Activated CD8-positive, alpha-beta T cell treated with anti-CD3 and anti-CD28 coated beads, Interleukin-2, amount 10 ng/mL, durations not matched to agents 7 days and 5 days (primary cell): ENCODE data around the gene GJA10. TPM values are rescaled to one million over a fixed set of nuclear protein-coding genes. Genes with fewer than 3 reads are reported as not detected.
"Not testable (repeated sequence)": the region's sequence is repeated elsewhere in the genome, so short reads cannot be mapped to it uniquely, and the experiment has no call there.

Experiments used
- ATAC-seq: fragments of 150-1000 bp; cut with Tn5 transposase; one replicate; pipeline ENCODE4 v1.10.0; 2021; ENCODE audit warnings: moderate library complexity
- CTCF ChIA-PET: fragments of 350-600 bp; sonication (Branson Sonifier 250); formaldehyde crosslinking; loops from one replicate; lab custom pipeline; 2021; ENCODE audit warnings: antibody characterized with exemption; lab: Charles Lee
- POLR2A ChIA-PET: fragments of 350-600 bp; sonication (Branson Sonifier 250); formaldehyde crosslinking; loops from one replicate; lab custom pipeline; 2021; ENCODE audit warnings: antibody characterized with exemption; lab: Charles Lee
- DNase-seq: peaks from one replicate; pipeline ENCODE4 v3.0.0-alpha.2; 2020
- H3K27ac Mint-ChIP-seq: one replicate; pipeline ENCODE4 v1.8.0; 2021; ENCODE audit warnings: mild to moderate bottlenecking, mixed read lengths
- H3K27me3 Mint-ChIP-seq: one replicate; pipeline ENCODE4 v1.8.0; 2021; ENCODE audit warnings: low read depth, mixed read lengths
- H3K36me3 Mint-ChIP-seq: one replicate; pipeline ENCODE4 v1.8.0; 2021; ENCODE audit warnings: low read depth, mixed read lengths
- H3K4me1 Mint-ChIP-seq: one replicate; pipeline ENCODE4 v1.8.0; 2021; ENCODE audit warnings: low read depth, mixed read lengths
- H3K4me3 Mint-ChIP-seq: one replicate; pipeline ENCODE4 v1.8.0; 2021; ENCODE audit warnings: mild to moderate bottlenecking, mixed read lengths
- H3K9me3 Mint-ChIP-seq: one replicate; pipeline ENCODE4 v1.8.0; 2022; ENCODE audit warnings: mixed read lengths; ENCODE audit not compliant: insufficient read depth
- total RNA-seq, 2 experiments: library from RNA; stranded (reverse); gene quantifications; one replicate each; pipeline ENCODE4 v1.2.3, GENCODE V29; 2021

Gene GJA10
- not detected for total RNA-seq

GRCh38 chr6:89894169-89894568 lies at the start of gene GJA10:
Gene GJA10, plus strand, starts transcription at chr6:89894469. Its CDS starts 0 bp downstream, at chr6:89894469.
- no peak for ATAC-seq
- Mint-ChIP-seq H3K4me3 (no peak within 1 kb of the TSS), H3K27ac (no peak within 1 kb of the TSS), H3K36me3 (no peaks in the 10 kb centered on the region), H3K9me3 (no peaks in the 10 kb centered on the region), H3K4me1 (peaks cover 2% of the 10 kb centered on the region), H3K27me3 (peaks cover 44% of the 10 kb centered on the region)
- POLR2A ChIA-PET: no interaction called here
- no peak for DNase-seq
- CTCF ChIA-PET: no interaction called here

DNA sequence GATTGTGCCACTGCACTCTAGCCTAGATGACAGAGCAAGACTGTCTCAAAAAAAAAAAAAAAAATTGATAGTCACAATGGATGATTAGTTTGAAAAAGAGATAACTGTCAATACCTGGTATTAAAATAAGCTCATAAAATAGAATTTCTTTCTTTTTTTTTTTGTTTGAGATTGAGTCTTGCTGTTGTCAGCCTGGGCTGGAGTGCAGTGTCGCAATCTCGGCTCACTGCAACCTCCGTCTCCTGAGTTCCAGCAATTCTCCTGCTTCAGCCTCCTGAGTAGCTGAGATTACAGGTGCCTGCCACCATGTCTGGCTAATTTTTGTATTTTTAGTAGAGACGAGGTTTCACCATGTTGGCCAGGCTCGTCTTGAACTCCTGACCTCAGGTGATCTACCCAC lies 46.8 kb upstream of the GJA10 start:
- H3K4me3 Mint-ChIP-seq, DNase-seq, CTCF ChIA-PET, H3K27ac Mint-ChIP-seq, H3K27me3 Mint-ChIP-seq, H3K9me3 Mint-ChIP-seq, ATAC-seq: not testable (repeated sequence)
- peaks cover 43% of the 10 kb centered on the region for H3K36me3 Mint-ChIP-seq
- peaks cover 12% of the 10 kb centered on the region for H3K4me1 Mint-ChIP-seq
- POLR2A ChIA-PET: interaction anchor here (0.6 kb wide), 1 partner anchor 100 kb away, joined by 3 read pairs; no protein-coding TSS in a partner anchor

- Mint-ChIP-seq H3K36me3 (peaks cover 63% of the 10 kb centered on the region), H3K27me3 (no peaks in the 10 kb centered on the region), H3K4me3 (no peak overlapping the region), H3K27ac (no peak overlapping the region), H3K9me3 (no peaks in the 10 kb centered on the region), H3K4me1 (peaks cover 7% of the 10 kb centered on the region)
- no peak for DNase-seq
- ATAC-seq: no peak
- ChIA-PET CTCF (no interaction called here), POLR2A (interaction anchor here (0.7 kb wide), 1 partner anchor 31 kb away, joined by 3 read pairs; no protein-coding TSS in a partner anchor)
Measured at GRCh38 chr6:89853068-89853467, 41.2 kb upstream of the GJA10 start.

DNA sequence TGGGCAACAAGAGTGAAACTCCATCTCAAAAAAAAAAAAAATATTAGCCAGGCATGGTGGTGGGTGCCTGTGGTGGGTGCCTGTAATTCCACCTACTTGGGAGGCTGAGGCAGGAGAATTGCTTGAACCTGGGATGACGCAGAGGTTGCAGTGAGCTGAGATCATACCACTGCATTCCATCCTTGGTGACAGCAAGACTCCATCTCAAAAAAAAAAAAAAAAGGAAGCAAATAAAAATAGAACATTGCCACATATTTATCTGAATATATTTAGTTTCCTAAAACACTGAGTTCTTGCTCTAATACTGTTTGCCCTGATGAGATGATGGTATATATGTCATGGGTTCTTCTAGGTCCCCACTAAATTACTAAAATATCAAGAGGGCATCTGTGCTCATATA lies 36.2 kb upstream of the GJA10 start:
- Mint-ChIP-seq H3K4me1 (peaks cover 15% of the 10 kb centered on the region), H3K4me3 (no peak overlapping the region), H3K27ac (no peak overlapping the region), H3K36me3 (peaks cover 67% of the 10 kb centered on the region), H3K9me3 (no peaks in the 10 kb centered on the region), H3K27me3 (no peaks in the 10 kb centered on the region)
- ATAC-seq (no peak), DNase-seq (no peak)
- POLR2A ChIA-PET: interaction anchor here (0.7 kb wide), 1 partner anchor 116 kb away, joined by 3 read pairs; no protein-coding TSS in a partner anchor
- CTCF ChIA-PET: no interaction called here

DNA sequence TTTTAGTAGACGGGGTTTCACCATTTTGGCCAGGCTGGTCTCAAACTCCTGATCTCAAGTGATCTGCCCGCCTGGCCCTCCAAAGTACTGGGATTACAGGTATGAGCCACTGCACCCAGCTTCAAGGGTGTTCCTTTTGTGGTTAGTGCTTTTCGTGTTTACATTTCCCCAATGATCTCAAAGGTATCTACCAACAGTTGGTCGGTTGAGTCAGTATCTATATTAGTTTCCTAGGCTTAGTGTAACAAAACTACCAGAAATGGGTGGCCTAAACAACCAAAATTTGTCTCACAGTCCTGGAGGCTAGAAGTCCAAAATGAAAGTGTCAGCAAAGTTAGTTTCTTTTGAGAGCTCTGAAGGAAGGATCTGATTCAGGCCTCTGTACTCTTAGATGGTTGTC lies 34.5 kb upstream of the GJA10 start:
- no peak for DNase-seq
- ChIA-PET CTCF (no interaction called here), POLR2A (interaction anchor here (0.8 to 1.9 kb wide), 2 partner anchors 10 to 31 kb away, joined by 3 to 6 read pairs; no protein-coding TSS in a partner anchor)
- H3K27ac Mint-ChIP-seq: peak overlapping the region; percentile 72
- H3K27me3 Mint-ChIP-seq: no peaks in the 10 kb centered on the region
- H3K4me1 Mint-ChIP-seq: peaks cover 15% of the 10 kb centered on the region
- H3K9me3 Mint-ChIP-seq: no peaks in the 10 kb centered on the region
- H3K4me3 Mint-ChIP-seq: no peak overlapping the region
- H3K36me3 Mint-ChIP-seq: peaks cover 70% of the 10 kb centered on the region
- ATAC-seq: peak; percentile 57

- no peak overlapping the region for H3K4me3 Mint-ChIP-seq
- POLR2A ChIA-PET: no interaction called here
- CTCF ChIA-PET: no interaction called here
- H3K27ac Mint-ChIP-seq: no peak overlapping the region
- peaks cover 77% of the 10 kb centered on the region for H3K36me3 Mint-ChIP-seq
- DNase-seq: no peak
- peaks cover 15% of the 10 kb centered on the region for H3K4me1 Mint-ChIP-seq
- no peaks in the 10 kb centered on the region for H3K27me3 Mint-ChIP-seq
- no peaks in the 10 kb centered on the region for H3K9me3 Mint-ChIP-seq
- no peak for ATAC-seq
Measured at GRCh38 chr6:89862273-89862672, 32.0 kb upstream of the GJA10 start.

- Mint-ChIP-seq H3K36me3 (peaks cover 81% of the 10 kb centered on the region), H3K27ac (no peak overlapping the region), H3K9me3 (no peaks in the 10 kb centered on the region), H3K4me3 (no peak overlapping the region), H3K4me1 (peaks cover 15% of the 10 kb centered on the region), H3K27me3 (no peaks in the 10 kb centered on the region)
- ChIA-PET CTCF (no interaction called here), POLR2A (no interaction called here)
- DNase-seq (no peak), ATAC-seq (no peak)
Measured at GRCh38 chr6:89862698-89863097, 31.6 kb upstream of the GJA10 start.

DNA sequence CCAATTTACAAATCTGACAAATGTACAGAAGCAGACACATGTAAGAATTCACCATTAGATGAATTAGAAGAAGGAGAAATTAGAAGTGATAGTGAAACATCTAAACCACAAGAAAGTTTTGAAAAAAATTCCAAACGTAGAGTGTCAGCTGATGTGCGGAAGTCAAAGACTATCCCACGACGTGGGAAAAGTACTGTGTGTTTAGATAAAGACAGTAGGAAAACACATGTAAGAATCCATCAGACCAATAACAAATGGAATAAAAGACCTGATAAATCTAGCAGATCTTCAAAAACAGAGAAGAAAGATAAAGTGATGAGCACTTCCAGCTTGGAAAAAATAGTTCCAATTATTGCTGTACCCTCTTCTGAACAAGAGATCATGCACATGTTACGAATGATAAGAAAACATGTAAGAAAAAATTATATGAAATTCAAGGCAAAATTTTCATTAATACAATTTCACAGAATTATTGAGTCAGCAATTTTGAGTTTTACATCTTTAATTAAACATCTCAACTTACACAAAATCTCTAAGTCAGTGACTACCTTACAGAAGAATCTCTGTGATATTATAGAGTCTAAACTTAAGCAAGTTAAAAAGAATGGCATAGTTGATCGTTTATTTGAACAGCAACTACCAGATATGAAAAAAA lies 28.1 kb upstream of the GJA10 start:
- Mint-ChIP-seq H3K27ac (no peak overlapping the region), H3K36me3 (peaks cover 81% of the 10 kb centered on the region), H3K27me3 (no peaks in the 10 kb centered on the region), H3K9me3 (no peaks in the 10 kb centered on the region), H3K4me1 (peaks cover 9% of the 10 kb centered on the region), H3K4me3 (no peak overlapping the region)
- no peak for DNase-seq
- CTCF ChIA-PET: no interaction called here
- POLR2A ChIA-PET: interaction anchor here (0.6 kb wide), 1 partner anchor 33 kb away, joined by 3 read pairs; no protein-coding TSS in a partner anchor
- no peak for ATAC-seq

GRCh38 chr6:89873721-89874120 lies 20.5 kb upstream of the GJA10 start:
- ATAC-seq (no peak), DNase-seq (no peak)
- no peaks in the 10 kb centered on the region for H3K4me1 Mint-ChIP-seq
- no peak overlapping the region for H3K27ac Mint-ChIP-seq
- peaks cover 40% of the 10 kb centered on the region for H3K36me3 Mint-ChIP-seq
- no peaks in the 10 kb centered on the region for H3K27me3 Mint-ChIP-seq
- ChIA-PET CTCF (interaction anchor here (0.9 to 1.4 kb wide), 2 partner anchors 44 to 606 kb away, joined by 3 to 6 read pairs; partner anchors contain the start of gene CASP8AP2), POLR2A (interaction anchor here (0.9 kb wide), 1 partner anchor 18 kb away, joined by 3 read pairs; no protein-coding TSS in a partner anchor)
- no peak overlapping the region for H3K4me3 Mint-ChIP-seq
- H3K9me3 Mint-ChIP-seq: no peaks in the 10 kb centered on the region

- Mint-ChIP-seq H3K36me3 (peaks cover 38% of the 10 kb centered on the region), H3K9me3 (no peaks in the 10 kb centered on the region), H3K4me3 (no peak overlapping the region), H3K27me3 (no peaks in the 10 kb centered on the region), H3K4me1 (no peaks in the 10 kb centered on the region), H3K27ac (no peak overlapping the region)
- DNase-seq: no peak
- CTCF ChIA-PET: no interaction called here
- ATAC-seq: no peak
- POLR2A ChIA-PET: no interaction called here
Measured at GRCh38 chr6:89874438-89874837, 19.8 kb upstream of the GJA10 start.

DNA sequence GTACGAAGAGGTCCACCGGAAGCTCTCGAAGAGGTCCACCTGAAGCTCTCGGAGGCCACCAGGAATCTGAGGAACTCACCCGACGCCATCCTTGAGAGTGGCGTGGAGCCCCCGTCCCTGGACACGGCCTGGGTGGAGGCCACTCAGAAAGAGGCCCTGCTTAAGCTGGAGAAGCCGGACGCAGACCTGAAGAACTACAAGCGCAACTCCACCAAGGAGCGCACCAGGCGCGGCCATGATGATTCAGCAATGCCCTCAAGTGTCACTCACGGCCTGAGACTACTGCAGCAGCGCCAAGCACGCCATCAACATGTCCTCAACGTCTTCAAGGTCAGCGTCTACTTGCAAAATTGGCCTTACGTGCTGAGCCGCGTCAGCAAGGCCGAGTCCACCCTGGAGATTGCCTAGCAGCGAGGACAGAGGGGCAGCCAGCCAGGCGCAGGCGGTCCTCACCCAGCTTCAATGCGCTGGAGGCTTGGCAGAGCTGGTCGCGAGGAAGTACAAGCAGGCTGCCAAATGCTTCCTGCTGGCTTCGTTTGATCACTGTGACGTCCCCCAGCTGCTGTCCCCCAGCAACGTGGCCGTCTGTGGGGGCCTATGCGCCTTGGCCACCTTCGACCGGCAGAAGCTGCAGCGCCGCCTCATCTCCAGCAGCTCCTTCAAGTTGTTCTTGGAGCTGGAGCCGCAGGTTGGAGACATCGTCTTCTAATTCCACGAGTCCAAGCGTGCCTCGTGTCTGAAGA lies 7.7 kb upstream of the GJA10 start:
- peaks cover 6% of the 10 kb centered on the region for H3K4me1 Mint-ChIP-seq
- no peak for ATAC-seq
- no peak overlapping the region for H3K4me3 Mint-ChIP-seq
- no peak for DNase-seq
- no peak overlapping the region for H3K27ac Mint-ChIP-seq
- POLR2A ChIA-PET: interaction anchor here (0.6 kb wide), 1 partner anchor 754 kb away, joined by 3 read pairs; no protein-coding TSS in a partner anchor
- no peaks in the 10 kb centered on the region for H3K9me3 Mint-ChIP-seq
- CTCF ChIA-PET: no interaction called here
- peaks cover 16% of the 10 kb centered on the region for H3K27me3 Mint-ChIP-seq
- no peaks in the 10 kb centered on the region for H3K36me3 Mint-ChIP-seq
